Endothelial cell of umbilical vein (primary cell): ENCODE data around the gene AK9. TPM values are rescaled to one million over a fixed set of nuclear protein-coding genes. Genes with fewer than 3 reads are reported as not detected.
"Not testable (repeated sequence)": the region's sequence is repeated elsewhere in the genome, so short reads cannot be mapped to it uniquely, and the experiment has no call there.

Source experiments
- BruUV-seq: library from RNA; stranded (reverse); fragments of 400-500 nt; replicated peaks from 2 replicates; lab custom pipeline; 2021; lab: Mats Ljungman, UMichigan
- CTCF ChIA-PET: fragments of 300-600, 350-600 bp; sonication (Branson Sonifier 250); formaldehyde crosslinking; loops from one replicate; lab custom pipeline; 2021; ENCODE audit warnings: antibody characterized with exemption, inconsistent platforms; lab: Charles Lee
- POLR2A ChIA-PET: fragments of 300-600, 350-600 bp; sonication (Branson Sonifier 250); formaldehyde crosslinking; loops from one replicate; lab custom pipeline; 2021; ENCODE audit warnings: antibody characterized with exemption, inconsistent platforms; lab: Charles Lee
- DNase-seq: peaks from one replicate; pipeline ENCODE4 v3.0.0-alpha.2; 2011; ENCODE audit warnings: low read depth, low spot score
- FAIRE-seq: peaks from 2 replicates; lab custom pipeline; 2011; peaks lifted over from hg19 to GRCh38; lab: Jason Lieb, UNC
- H2AFZ ChIP-seq: 2 replicates; pipeline ENCODE4 v1.6.0; 2012; ENCODE audit warnings: low read depth, low read length, control low read depth, inconsistent platforms
- H3K27ac ChIP-seq: 2 replicates; pipeline ENCODE4 v1.5.1; 2011; ENCODE audit warnings: low read depth, mild to moderate bottlenecking, control low read depth, low read length, moderate library complexity; ENCODE audit not compliant: insufficient read depth
- H3K27me3 ChIP-seq, 2 experiments: 2 replicates each; pipeline versions ENCODE4 v1.6.0 to v1.6.1; 2011; ENCODE audit warnings: low read length in 2 of 2, mixed read lengths in 1 of 2; ENCODE audit not compliant: control insufficient read depth in 2 of 2, insufficient read depth in 2 of 2
- H3K36me3 ChIP-seq, 2 experiments: 2 replicates in 1 of 2; 3 replicates in 1 of 2; pipeline ENCODE4 v1.5.1; 2011; ENCODE audit warnings: low read length in 2 of 2, mild to moderate bottlenecking in 1 of 2, moderate library complexity in 1 of 2; ENCODE audit not compliant: control insufficient read depth in 2 of 2, insufficient read depth in 2 of 2; ENCODE audit errors: extremely low read depth in 1 of 2
- H3K4me1 ChIP-seq: 3 replicates; pipeline ENCODE4 v1.5.1; 2011; ENCODE audit warnings: mild to moderate bottlenecking, low read length; ENCODE audit not compliant: control insufficient read depth, insufficient read depth; ENCODE audit errors: extremely low read depth
- H3K4me2 ChIP-seq: 2 replicates; pipeline ENCODE4 v1.6.1; 2011; ENCODE audit warnings: low read length, control low read depth, mixed read lengths; ENCODE audit not compliant: insufficient read depth
- H3K4me3 ChIP-seq, 3 experiments: fragments of 200-600 bp in 1 of 3; sonication (generic), shearing (Covaris generic) in 1 of 3; replicated peaks in 1 of 3; 2 replicates each; pipeline ENCODE4 v1.5.1; 2011 to 2016; ENCODE audit warnings: control low read depth in 3 of 3, low read length in 3 of 3, mild to moderate bottlenecking in 2 of 3, inconsistent platforms in 1 of 3, low read depth in 1 of 3, moderate library complexity in 1 of 3; ENCODE audit not compliant: insufficient read depth in 1 of 3
- H3K79me2 ChIP-seq: 2 replicates; pipeline ENCODE4 v1.6.0; 2012; ENCODE audit warnings: low read length, inconsistent platforms; ENCODE audit not compliant: control insufficient read depth, insufficient read depth
- H3K9ac ChIP-seq: replicated peaks from 2 replicates; pipeline ENCODE3; 2011; ENCODE audit warnings: low read length, control low read depth; ENCODE audit not compliant: insufficient read depth; ENCODE audit errors: extremely low read depth
- H3K9me1 ChIP-seq: replicated peaks from 3 replicates; pipeline ENCODE4 v1.6.0; 2011; ENCODE audit warnings: mild to moderate bottlenecking, low read length; ENCODE audit not compliant: control insufficient read depth, insufficient read depth; ENCODE audit errors: extremely low read depth
- H3K9me3 ChIP-seq: replicated peaks from 2 replicates; pipeline ENCODE4 v1.5.1; 2012; ENCODE audit warnings: low read length, inconsistent platforms; ENCODE audit not compliant: control insufficient read depth, insufficient read depth
- H4K20me1 ChIP-seq: replicated peaks from 2 replicates; pipeline ENCODE3; 2011; ENCODE audit warnings: mild to moderate bottlenecking, low read length; ENCODE audit not compliant: control insufficient read depth, insufficient read depth; ENCODE audit errors: extremely low read depth
- EZH2 ChIP-seq: IDR thresholded peaks from 2 replicates; pipeline ENCODE4 v1.6.1; 2012; ENCODE audit warnings: borderline replicate concordance, low read depth, mild to moderate bottlenecking, moderate library complexity, low read length, inconsistent platforms; ENCODE audit not compliant: severe bottlenecking
- FOS ChIP-seq: IDR thresholded peaks from 2 replicates; pipeline ENCODE4 v1.6.1; 2011; ENCODE audit warnings: mild to moderate bottlenecking, low read length, moderate library complexity, borderline replicate concordance; ENCODE audit not compliant: insufficient read depth
- GATA2 ChIP-seq: IDR thresholded peaks from 2 replicates; pipeline ENCODE4 v1.7.0; 2011; ENCODE audit warnings: low read depth, mild to moderate bottlenecking, moderate library complexity, mixed read lengths, low read length; ENCODE audit not compliant: insufficient read length, insufficient read depth
- JUN ChIP-seq: IDR thresholded peaks from 2 replicates; pipeline ENCODE4 v1.6.1; 2011; ENCODE audit warnings: borderline replicate concordance, low read depth; ENCODE audit not compliant: insufficient read length, insufficient read depth
- MYC ChIP-seq: IDR thresholded peaks from one replicate; pipeline ENCODE4 v1.6.1; 2011; ENCODE audit warnings: mild to moderate bottlenecking, low read depth, low read length
- POLR2A ChIP-seq: IDR thresholded peaks from 2 replicates; pipeline ENCODE4 v1.6.1; 2012; ENCODE audit warnings: low read depth, mild to moderate bottlenecking, control low read depth, low read length
- POLR2AphosphoS5 ChIP-seq: IDR thresholded peaks from 2 replicates; pipeline ENCODE4 v1.6.1; 2012; ENCODE audit warnings: low read depth, mild to moderate bottlenecking, control low read depth, low read length, moderate library complexity; ENCODE audit not compliant: insufficient read depth
- dilution Hi-C: fragments of 300-500 bp; cut with MboI; formaldehyde crosslinking; loops from one replicate; pipeline ENCODE4 v1.15.0; 2019; ENCODE audit warnings: low sequenced_read_pairs; ENCODE audit not compliant: extremely low pct_ligation_motif_present
- intact Hi-C: fragments of 100-400 bp; cut with micrococcal nuclease; formaldehyde crosslinking; loops from one replicate; pipeline ENCODE4 v1.10.0; 2022
- polyA plus RNA-seq, 4 experiments: library from polyadenylated mRNA; depleted of rRNA in 3 of 4; stranded (reverse) in 3 of 4; unstranded in 1 of 4; fragments of >200 nt; gene quantifications; 2 replicates each; pipeline versions ENCODE4 v1.2.1 to v1.2.3, GENCODE V29; 2011 to 2012; ENCODE audit warnings: missing spikeins in 1 of 4
- total RNA-seq: library from RNA; stranded (reverse); gene quantifications from 2 replicates; pipeline ENCODE4 v1.2.3, GENCODE V29; 2021
- TF ChIP-seq, protein P1 (sequence below): IDR thresholded peaks from 2 replicates; pipeline ENCODE4 v1.6.1; 2011; ENCODE audit not compliant: insufficient read depth, insufficient read length
- TF ChIP-seq, protein P2 (sequence below), 2 donors: IDR thresholded peaks; 1 replicate in 1 of 2; 2 replicates in 1 of 2; pipeline ENCODE4 v1.5.1; 2011; ENCODE audit warnings: low read length in 2 of 2, mild to moderate bottlenecking in 2 of 2, moderate library complexity in 2 of 2, control low read depth in 1 of 2, inconsistent platforms in 1 of 2, low read depth in 1 of 2; ENCODE audit not compliant: insufficient read depth in 1 of 2; ENCODE audit errors: extremely low read depth in 1 of 2

AK9 gene
- total and polyA plus RNA-seq, 2 donors (not counting 3 experiments of a cell fraction or from before 2014, with no cell fraction given) = 1.4 to 3.2 TPM

DNA sequence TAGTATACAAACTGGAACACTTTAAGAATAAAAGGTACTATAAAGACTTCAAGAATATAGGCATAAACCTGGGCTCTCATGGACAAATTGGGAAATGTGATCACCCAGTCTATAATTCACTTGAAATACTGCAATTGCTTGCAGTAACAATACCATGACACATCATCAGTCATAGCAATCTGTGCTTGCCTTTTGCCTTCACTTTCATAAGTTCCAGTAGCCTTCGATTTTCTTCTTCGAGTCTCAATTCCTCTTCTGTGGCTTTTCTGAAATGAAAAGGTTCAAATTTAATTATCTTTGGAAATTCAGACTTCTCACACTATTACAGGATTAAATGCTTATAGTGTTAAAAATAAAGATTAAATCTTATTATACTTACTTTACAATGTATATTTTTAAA is 111.6 kb downstream of the AK9 start:
- H3K27ac ChIP-seq = no peak overlapping the region
- H3K36me3 ChIP-seq = no peaks in the 10 kb centered on the region
- intact Hi-C loops = no loop called here
- no peak overlapping the region for H2AFZ ChIP-seq
- ChIA-PET POLR2A (no interaction called here), CTCF (no interaction called here)
- H3K79me2 ChIP-seq = no peaks in the 10 kb centered on the region
- H3K27me3 ChIP-seq = no peaks in the 10 kb centered on the region
- H4K20me1 ChIP-seq = no peaks in the 10 kb centered on the region
- DNase-seq = no peak
- dilution Hi-C loops = no loop called here
- no peak for FAIRE-seq
- no peak for TF ChIP-seq JUN
- no peak for TF ChIP-seq MYC
- TF ChIP-seq POLR2AphosphoS5 = no peak
- TF ChIP-seq FOS = no peak
- TF ChIP-seq, protein P1, sequence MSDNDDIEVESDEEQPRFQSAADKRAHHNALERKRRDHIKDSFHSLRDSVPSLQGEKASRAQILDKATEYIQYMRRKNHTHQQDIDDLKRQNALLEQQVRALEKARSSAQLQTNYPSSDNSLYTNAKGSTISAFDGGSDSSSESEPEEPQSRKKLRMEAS = no peak
- no peak for TF ChIP-seq EZH2
- TF ChIP-seq, protein P2, sequence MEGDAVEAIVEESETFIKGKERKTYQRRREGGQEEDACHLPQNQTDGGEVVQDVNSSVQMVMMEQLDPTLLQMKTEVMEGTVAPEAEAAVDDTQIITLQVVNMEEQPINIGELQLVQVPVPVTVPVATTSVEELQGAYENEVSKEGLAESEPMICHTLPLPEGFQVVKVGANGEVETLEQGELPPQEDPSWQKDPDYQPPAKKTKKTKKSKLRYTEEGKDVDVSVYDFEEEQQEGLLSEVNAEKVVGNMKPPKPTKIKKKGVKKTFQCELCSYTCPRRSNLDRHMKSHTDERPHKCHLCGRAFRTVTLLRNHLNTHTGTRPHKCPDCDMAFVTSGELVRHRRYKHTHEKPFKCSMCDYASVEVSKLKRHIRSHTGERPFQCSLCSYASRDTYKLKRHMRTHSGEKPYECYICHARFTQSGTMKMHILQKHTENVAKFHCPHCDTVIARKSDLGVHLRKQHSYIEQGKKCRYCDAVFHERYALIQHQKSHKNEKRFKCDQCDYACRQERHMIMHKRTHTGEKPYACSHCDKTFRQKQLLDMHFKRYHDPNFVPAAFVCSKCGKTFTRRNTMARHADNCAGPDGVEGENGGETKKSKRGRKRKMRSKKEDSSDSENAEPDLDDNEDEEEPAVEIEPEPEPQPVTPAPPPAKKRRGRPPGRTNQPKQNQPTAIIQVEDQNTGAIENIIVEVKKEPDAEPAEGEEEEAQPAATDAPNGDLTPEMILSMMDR (IDR thresholded peaks at IDR 0.05; ENCODE audit: extremely low read depth in 1 of 2, insufficient read depth in 1 of 2, low read depth in 1 of 2, low read length in 2 of 2) = no peak
- no peak for TF ChIP-seq POLR2A
- no peak for TF ChIP-seq GATA2
- H3K4me1 ChIP-seq = no peaks in the 10 kb centered on the region
- no peak overlapping the region for H3K9ac ChIP-seq
- BruUV-seq = no TSS peak
- H3K4me2 ChIP-seq = no peak overlapping the region
- no peak overlapping the region for H3K4me3 ChIP-seq
- H3K9me3 ChIP-seq = no peaks in the 10 kb centered on the region
- no peaks in the 10 kb centered on the region for H3K9me1 ChIP-seq

DNA sequence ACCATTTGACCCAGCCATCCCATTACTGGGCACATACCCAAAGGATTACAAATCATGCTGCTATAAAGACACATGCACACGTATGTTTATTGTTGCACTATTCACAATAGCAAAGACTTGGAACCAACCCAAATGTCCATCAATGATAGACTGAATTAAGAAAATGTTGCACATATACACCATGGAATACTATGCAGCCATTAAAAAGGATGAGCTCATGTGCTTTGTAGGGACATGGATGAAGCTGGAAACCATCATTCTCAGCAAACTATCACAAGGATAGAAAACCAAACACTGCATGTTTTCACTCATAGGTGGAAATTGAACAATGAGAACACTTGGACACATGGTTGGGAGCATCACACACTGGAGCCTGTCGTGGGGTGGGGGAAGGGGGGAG is 121.1 kb downstream of the AK9 start:
- dilution Hi-C loops, POLR2A ChIA-PET, FAIRE-seq: not testable (repeated sequence)

More for the DNA sequence above, 121.1 kb downstream of the AK9 start:
- intact Hi-C loops, CTCF ChIA-PET, H3K36me3 ChIP-seq, DNase-seq, H3K79me2 ChIP-seq, H2AFZ ChIP-seq, H3K4me1 ChIP-seq, H3K4me2 ChIP-seq, H3K9ac ChIP-seq, H3K27me3 ChIP-seq, H3K27ac ChIP-seq, H4K20me1 ChIP-seq, H3K9me3 ChIP-seq, BruUV-seq, H3K9me1 ChIP-seq, H3K4me3 ChIP-seq: not testable (repeated sequence)
